ENCODE measurements around the gene ST6GALNAC2.

DNA sequence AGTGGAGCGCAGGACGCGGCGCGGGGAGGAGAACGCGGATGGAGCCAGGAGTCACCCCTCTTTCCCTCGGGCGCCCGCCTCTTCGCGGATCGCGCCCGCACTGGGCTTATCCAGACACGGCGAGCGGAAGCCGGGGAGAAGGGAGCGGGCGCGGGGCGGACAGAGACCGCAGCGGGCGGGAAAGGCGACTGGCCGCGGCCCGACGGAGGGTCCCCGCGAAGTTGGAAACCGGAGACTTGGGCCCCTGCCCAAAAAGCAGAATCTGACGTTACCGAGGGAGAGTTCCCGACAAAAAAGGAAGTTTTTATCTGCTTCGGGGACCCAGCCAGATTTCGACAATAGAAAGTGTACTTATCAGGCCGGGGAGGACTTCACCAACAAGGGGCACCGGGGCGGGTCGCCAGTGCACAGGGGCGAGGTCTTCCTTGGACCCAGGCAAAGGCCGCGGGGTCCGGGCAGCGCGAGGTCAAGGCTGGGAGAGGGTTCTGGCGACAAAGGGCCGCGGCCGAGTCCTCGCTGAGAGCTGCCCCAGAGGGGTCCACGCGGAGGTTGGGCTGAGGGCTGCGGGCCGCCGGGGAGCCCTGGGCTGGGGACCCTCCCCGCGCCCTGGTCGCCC is 519 bp downstream of the ST6GALNAC2 start:
- TF ChIP-seq, protein P1, sequence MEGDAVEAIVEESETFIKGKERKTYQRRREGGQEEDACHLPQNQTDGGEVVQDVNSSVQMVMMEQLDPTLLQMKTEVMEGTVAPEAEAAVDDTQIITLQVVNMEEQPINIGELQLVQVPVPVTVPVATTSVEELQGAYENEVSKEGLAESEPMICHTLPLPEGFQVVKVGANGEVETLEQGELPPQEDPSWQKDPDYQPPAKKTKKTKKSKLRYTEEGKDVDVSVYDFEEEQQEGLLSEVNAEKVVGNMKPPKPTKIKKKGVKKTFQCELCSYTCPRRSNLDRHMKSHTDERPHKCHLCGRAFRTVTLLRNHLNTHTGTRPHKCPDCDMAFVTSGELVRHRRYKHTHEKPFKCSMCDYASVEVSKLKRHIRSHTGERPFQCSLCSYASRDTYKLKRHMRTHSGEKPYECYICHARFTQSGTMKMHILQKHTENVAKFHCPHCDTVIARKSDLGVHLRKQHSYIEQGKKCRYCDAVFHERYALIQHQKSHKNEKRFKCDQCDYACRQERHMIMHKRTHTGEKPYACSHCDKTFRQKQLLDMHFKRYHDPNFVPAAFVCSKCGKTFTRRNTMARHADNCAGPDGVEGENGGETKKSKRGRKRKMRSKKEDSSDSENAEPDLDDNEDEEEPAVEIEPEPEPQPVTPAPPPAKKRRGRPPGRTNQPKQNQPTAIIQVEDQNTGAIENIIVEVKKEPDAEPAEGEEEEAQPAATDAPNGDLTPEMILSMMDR (IDR thresholded peaks at IDR 0.05): no peak
- no peak for TF ChIP-seq POLR2A (IDR thresholded peaks at IDR 0.05)

Data from adrenal gland (tissue), 5 donors.